ENCODE measurements around the gene CTLA4.
"Not testable (repeated sequence)": the region's sequence is repeated elsewhere in the genome, so short reads cannot be mapped to it uniquely, and the experiment has no call there.

The CTLA4 gene

DNA sequence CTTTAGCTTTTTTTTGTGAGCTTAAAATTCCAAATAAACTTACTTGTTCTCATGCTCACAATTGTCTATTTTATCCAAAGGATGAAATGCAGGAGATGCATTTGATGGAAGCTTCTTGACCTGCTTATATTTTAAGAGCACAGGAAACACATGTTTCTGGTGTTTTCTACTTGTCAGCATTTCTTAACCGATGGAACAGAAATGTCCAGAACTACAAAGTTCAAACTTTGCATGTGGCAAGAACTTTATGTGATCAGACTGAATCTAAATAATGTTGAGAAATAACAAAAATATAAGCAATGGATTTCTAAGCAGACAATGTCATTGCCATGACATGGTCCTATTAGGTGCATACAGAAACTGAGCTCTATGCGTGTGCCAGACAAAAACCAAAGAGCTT, 9.9 kb upstream of the CTLA4 start:
- DNase-seq (ENCODE audit: low spot score), result no peak

DNA sequence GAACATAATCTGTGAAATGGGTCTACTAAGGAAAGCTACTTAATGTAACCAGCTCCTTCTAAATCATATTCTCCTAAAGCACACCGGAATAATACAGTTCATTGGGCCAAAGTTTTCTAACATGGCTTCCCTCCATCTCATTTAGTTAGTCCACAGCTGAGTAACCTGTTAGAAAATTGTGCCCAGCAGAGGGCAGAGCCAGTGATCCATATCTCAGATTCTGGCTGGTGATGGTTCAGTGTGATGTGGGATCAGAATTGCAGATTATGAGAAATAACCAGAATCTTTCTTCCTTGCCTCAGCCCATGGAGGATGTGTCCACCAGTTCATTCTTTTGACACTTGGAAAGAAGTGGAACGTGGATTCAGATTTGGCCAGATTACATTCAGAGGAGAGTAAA, 9.4 kb upstream of the CTLA4 start:
- DNase-seq (ENCODE audit: low spot score), result no peak

DNA sequence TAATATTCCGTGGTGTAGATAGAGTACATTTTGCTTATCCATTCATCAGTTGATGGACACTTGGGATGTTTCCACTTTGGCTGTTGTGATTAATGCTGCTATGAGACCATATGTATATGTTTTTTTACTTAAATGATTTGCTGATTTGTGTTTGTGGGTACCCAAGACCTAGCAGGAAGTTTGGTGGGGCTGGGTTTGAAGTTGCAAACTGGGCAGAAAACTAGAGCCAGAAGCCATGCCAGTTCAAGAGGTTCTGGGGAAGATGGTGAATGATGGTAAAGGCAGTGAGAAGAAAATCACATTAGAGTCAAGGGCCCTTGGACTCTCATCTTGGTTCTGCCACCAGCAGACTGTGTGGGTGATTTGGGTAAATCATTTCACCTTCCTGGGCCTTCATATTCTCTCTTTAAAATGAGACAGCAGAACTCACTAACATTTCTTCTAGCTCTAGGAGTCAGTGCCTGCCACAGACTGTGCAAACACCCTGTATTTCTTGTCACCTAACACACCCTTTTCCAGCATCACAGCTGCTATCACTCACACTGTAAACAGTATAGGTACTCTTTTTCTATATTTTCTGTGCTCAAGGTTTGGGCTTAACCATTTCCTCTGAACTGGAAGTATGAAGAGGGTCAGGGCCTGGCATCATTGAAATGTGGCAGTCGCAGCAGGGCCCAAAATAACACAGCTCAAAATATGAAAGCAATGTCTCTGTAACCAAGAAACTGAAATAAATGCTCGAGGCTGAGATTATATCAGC, 8.4 kb upstream of the CTLA4 start:
- no peak for DNase-seq (ENCODE audit: low spot score)

DNA sequence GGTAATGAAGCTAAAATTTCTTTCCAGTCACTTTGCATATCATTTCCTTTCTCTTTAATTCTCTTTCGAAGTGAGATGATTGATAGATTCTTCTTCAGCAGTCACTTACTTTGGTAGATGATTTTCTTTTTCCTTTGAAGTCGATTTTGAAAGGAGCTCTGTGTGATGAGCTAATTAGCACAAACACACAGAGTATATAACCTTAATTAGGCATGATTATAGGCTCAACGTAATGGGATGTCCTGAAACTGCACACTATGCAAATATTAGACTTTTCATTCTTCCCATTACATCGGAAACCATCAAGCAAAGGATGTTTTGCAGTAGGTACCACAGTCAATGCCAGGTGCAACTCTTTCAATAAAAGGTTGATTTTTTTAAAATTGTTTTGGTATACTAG, 6.4 kb upstream of the CTLA4 start:
- DNase-seq (ENCODE audit: low spot score), result no peak

- no peak for DNase-seq (ENCODE audit: low spot score)
Observed at GRCh38 chr2:203861607-203862006, 6.0 kb upstream of the CTLA4 start.

- DNase-seq (ENCODE audit: low spot score), result no peak
Observed at GRCh38 chr2:203869223-203870042, 1.9 kb downstream of the CTLA4 start.

DNA sequence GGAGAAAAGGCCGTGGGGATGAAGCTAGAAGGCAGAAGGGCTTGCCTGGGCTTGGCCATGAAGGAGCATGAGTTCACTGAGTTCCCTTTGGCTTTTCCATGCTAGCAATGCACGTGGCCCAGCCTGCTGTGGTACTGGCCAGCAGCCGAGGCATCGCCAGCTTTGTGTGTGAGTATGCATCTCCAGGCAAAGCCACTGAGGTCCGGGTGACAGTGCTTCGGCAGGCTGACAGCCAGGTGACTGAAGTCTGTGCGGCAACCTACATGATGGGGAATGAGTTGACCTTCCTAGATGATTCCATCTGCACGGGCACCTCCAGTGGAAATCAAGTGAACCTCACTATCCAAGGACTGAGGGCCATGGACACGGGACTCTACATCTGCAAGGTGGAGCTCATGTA, 2.9 kb downstream of the CTLA4 start:
- DNase-seq (ENCODE audit: low spot score), result no peak

DNA sequence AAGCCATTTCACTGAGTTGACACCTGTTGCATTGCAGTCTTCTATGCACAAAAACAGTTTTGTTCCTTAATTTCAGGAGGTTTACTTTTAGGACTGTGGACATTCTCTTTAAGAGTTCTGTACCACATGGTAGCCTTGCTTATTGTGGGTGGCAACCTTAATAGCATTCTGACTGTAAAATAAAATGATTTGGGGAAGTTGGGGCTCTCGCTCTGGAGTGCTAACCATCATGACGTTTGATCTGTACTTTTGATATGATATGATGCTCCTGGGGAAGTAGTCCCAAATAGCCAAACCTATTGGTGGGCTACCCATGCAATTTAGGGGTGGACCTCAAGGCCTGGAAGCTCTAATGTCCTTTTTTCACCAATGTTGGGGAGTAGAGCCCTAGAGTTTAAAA, 3.4 kb downstream of the CTLA4 start:
- DNase-seq (ENCODE audit: low spot score), result no peak

- no peak for DNase-seq (ENCODE audit: low spot score)
Observed at GRCh38 chr2:203871371-203871983, 3.9 kb downstream of the CTLA4 start.

GRCh38 chr2:203873461-203873860, 5.9 kb downstream of the CTLA4 start:
- DNase-seq (ENCODE audit: low spot score), result no peak

- no peak for DNase-seq (ENCODE audit: low spot score)
Observed at GRCh38 chr2:203873921-203874631, 6.5 kb downstream of the CTLA4 start.

DNA sequence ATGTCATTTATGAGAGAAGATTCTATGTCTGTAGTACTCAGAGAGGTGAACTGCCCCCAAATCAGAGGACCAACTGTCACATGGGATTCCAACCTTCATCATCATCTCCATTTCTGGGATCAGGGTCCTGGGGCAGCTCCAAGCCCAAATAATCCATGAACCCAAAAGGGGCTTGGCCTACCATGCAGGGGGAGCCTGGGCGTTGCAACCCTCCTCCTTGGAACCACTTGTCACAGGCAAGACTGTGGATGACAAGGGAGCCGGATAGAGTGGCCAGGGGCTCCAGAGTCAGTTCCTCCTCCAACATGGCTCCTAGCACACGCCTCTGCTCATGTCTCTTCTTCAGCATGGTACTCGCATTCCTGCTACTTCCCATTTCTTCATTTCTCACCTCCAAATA, 7.9 kb downstream of the CTLA4 start:
- DNase-seq (ENCODE audit: low spot score), result no peak

DNA sequence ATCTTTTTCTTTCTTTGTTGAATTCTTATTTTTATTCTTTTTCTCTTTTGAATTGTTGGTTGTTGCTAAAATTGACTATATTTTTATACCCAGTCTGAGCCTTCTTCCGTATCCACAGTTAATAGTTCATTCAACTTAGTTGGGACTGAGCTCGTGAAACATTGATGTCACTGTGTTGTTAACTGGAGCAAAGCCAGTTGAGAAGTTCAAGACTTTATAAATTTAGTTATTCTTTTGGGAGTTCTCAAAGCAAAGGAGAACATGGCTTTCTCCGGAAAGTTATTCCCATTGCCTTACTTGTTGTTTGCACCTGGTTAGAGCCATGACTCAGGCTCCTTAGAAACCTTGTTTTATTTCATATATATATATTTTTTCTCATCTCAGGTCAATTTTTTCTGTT, 8.8 kb downstream of the CTLA4 start:
- no peak for DNase-seq (ENCODE audit: low spot score)

DNA sequence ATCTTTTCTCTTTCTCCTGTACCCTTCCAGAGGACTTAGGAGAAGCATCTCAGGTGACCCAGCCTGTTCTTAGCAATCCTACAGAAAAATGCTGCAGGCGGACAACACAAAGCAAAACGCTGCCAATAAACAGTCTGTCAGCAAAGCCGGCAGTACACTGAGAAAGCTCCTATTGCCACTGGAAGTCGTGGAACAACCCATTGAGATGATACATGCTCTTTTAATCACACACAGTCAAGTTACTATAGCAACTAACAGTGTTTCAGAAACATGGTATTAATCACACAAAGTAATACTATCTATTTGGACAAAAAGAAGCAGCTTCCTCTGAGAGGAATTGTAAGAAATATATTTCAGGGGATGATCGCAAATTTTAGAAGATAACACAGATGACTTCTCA, 10.5 kb downstream of the CTLA4 start:
- peak; percentile 22 for DNase-seq (ENCODE audit: low spot score)

DNA sequence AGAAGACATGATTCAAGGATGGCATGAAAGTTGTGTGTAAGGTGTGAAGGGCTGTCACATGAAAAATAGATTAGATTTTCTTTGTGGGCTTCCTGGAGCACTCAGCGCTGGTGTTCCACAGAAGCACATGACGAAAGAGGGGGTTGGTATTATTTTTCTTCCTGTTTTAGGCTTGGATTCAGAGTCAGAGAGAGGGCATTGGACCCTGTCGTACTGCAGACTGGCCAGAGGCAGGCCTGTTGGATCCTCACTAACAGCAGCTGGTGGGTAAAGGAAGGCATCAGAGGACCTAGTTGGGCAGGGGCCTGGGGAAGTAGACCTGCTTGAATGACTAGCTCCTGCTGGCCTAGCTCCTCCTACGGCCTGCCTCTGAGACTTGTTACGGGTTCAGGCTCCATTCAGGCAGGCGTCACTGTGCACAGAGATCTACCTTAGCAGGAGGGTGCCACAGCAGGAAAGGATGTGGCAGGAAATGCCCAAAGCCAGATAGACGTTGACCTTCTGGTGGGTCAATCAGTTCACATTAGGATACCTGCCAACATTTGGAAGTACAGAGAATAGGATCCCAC, 13.1 kb downstream of the CTLA4 start:
- DNase-seq (ENCODE audit: low spot score), result no peak

GRCh38 chr2:203881185-203881584, 13.6 kb downstream of the CTLA4 start:
- not testable (repeated sequence) for DNase-seq (ENCODE audit: low spot score)

DNA sequence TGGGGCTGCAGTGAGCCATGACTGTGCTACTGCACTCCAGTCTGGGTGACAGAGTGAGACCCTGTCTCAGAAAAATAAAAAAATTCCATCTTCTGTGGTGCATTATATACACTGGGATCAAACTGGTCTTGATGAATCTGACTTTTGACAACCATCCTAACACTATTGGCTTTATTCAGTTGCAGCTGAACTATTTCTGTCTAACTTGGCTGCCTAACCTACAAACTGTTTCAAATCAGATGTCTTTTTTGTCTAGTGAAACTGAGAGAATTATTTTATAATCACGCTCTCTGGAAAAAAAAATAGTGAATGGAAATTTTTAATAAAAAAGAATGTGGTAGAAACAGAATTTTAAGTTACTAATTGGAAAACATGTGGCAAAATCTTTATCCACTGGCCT, 15.0 kb downstream of the CTLA4 start:
- DNase-seq (ENCODE audit: low spot score), result no peak

GRCh38 chr2:203886661-203887151, 19.1 kb downstream of the CTLA4 start:
- no peak for DNase-seq (ENCODE audit: low spot score)

DNA sequence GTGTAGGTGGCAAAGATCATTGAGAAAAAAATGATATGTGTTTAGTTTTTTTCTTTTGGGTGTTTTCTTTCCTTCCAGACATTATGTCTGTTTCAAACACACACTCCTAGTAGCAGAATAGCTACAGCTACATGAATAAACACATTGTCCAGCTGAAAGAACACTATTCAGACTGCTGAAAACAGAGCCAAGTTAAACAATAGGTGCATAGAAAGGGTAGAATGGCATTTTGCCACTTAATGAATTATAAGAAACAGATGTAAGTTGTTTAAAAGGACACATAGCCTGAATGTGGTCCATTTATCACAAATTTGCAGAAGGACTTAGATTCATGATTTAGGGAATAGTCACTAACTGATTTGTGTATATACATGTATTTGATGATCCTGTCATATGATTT, 20.1 kb downstream of the CTLA4 start:
- no peak for DNase-seq (ENCODE audit: low spot score)

DNA sequence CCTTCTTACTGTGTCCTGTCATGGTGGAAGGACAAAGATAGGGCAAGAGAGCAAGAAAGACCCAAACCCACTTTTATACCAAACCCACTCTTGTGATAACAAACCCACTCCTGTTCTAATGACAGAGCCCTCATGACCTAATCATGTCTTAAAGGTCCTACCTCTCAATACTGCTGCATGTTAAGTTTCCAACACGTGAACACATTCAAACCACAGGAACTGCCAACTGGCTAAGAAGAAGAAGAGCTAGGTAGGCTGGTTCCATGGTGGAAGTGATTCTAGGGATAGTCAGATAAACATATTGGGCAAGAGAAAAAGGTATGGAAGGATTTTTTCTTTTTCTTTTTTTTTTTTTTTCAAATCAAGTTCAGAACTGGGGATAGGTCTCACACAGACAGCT, 22.0 kb downstream of the CTLA4 start:
- no peak for DNase-seq (ENCODE audit: low spot score)

GRCh38 chr2:203889944-203890343, 22.4 kb downstream of the CTLA4 start:
- DNase-seq (ENCODE audit: low spot score), result no peak

GRCh38 chr2:203890733-203891132, 23.2 kb downstream of the CTLA4 start:
- DNase-seq (ENCODE audit: low spot score), result no peak

Data from AG20443 (cell line).